Measurements from ENCODE around the gene SYDE1.
"Not testable (repeated sequence)": the region's sequence is repeated elsewhere in the genome, so short reads cannot be mapped to it uniquely, and the experiment has no call there.

The SYDE1 gene, protein sequence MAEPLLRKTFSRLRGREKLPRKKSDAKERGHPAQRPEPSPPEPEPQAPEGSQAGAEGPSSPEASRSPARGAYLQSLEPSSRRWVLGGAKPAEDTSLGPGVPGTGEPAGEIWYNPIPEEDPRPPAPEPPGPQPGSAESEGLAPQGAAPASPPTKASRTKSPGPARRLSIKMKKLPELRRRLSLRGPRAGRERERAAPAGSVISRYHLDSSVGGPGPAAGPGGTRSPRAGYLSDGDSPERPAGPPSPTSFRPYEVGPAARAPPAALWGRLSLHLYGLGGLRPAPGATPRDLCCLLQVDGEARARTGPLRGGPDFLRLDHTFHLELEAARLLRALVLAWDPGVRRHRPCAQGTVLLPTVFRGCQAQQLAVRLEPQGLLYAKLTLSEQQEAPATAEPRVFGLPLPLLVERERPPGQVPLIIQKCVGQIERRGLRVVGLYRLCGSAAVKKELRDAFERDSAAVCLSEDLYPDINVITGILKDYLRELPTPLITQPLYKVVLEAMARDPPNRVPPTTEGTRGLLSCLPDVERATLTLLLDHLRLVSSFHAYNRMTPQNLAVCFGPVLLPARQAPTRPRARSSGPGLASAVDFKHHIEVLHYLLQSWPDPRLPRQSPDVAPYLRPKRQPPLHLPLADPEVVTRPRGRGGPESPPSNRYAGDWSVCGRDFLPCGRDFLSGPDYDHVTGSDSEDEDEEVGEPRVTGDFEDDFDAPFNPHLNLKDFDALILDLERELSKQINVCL

DNA sequence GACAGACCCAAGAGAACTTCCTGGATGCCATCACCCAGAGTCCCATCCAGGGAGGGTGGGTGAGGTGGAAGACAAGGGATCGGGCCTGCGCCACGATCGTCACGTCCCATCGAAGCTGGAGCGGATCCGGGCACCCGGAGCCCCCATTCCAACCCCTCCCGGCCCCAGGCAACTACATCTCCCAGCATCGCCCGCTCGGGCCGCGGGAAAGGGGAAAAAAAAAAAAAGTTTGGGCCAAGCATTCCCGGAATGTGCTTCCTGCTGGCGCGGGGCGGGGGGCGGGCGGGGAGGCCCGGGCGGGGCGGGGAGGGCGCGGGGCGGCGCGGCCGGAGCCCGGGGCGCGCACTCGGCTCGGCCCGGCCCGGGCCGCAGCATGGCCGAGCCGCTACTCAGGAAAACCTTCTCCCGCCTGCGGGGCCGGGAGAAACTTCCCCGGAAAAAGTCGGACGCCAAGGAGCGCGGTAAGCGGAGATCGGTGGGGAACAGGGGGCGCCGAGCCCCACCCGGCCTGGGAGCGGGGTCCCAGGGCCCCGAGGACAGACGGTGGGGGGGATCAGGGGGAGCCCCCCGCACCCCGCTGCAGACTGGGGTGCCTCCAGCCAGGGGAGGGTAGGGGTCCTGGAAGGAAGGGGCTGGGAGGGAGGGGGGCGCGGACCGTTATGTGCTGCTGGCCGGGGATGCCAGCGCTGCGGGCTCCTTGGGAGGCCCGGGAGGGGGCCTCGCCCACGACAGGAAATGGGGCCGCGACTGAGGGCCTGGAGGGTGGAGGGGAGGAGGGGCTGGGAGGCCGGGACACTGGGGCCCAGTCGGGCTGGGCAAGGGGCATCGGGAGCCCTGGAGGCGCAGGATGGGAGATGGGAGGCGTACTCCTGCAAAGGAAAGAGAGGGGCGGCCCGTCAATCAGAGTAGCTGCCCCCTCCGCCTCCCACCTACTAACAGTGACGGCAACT, at the start of gene SYDE1:
TSS of gene SYDE1 (plus strand) at position 341 of the 950 bp plus-strand sequence. CDS start at position 374, 33 bp downstream.
- peak in 1 of 2 donors; percentile 33 for ATAC-seq (replicated peaks)
- Mint-ChIP-seq H3K36me3 (peaks cover 2 to 11% of the 10 kb centered on the region in 2 donors), H3K27ac (no peak within 1 kb of the TSS), H3K4me3 (peak within 1 kb of the TSS; percentile 56 to 66), H3K4me1 (peaks cover 10 to 12% of the 10 kb centered on the region in 2 donors), H3K27me3 (peaks cover 46 to 50% of the 10 kb centered on the region in 2 donors), H3K9me3 (peaks cover 10 to 12% of the 10 kb centered on the region in 2 donors)
- no peak for DNase-seq

DNA sequence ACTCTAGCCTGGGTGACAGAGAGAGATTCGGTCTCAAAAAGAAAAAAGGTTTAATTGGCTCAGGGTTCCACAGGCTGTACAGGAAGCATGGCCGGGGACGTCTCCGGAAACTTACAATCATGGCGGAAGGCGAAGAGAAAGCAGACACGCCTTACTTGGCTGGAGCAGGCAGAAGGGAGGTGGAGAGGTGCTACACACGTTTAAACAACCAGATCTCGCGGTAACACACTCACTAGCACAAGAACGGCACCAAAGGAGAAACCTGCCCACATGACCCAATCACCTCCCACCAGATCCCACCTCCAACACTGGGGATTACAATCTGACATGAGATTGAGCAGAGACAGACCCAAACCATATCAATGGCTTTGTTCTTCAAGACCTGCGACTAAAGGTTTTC, 45.2 kb upstream of the SYDE1 start:
- Mint-ChIP-seq H3K4me1 (no peaks in the 10 kb centered on the region), H3K27ac (no peak overlapping the region), H3K9me3 (peaks cover 5 to 12% of the 10 kb centered on the region in 2 donors), H3K27me3 (peaks cover 41 to 47% of the 10 kb centered on the region in 2 donors), H3K4me3 (no peak overlapping the region), H3K36me3 (peaks cover 0 to 6% of the 10 kb centered on the region in 2 donors)
- DNase-seq: no peak
- ATAC-seq (replicated peaks): no peak

DNA sequence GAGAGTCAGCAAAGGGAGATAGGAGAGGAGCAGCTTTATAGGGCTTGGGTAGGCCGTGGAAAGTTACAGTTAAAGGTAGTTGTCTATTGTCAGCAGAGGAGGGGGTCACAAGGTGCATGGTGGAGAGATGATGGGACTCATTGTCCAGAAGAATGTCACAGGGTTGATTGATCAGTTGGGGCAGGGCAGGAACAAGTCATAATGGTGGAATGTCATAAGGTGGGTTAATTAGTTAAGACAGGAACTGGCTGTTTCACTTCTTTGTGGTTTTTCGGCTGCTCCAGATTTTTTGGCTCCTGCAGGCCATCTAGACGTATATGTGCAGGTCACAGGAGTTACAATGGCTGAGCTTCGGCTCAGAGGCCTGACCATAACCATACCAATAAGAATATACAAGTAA, 36.8 kb upstream of the SYDE1 start:
- H3K4me1 Mint-ChIP-seq; DNase-seq; H3K4me3 Mint-ChIP-seq; H3K36me3 Mint-ChIP-seq; H3K9me3 Mint-ChIP-seq; H3K27ac Mint-ChIP-seq; ATAC-seq (replicated peaks): not testable (repeated sequence)
- peaks cover 11 to 13% of the 10 kb centered on the region in 2 donors for H3K27me3 Mint-ChIP-seq

DNA sequence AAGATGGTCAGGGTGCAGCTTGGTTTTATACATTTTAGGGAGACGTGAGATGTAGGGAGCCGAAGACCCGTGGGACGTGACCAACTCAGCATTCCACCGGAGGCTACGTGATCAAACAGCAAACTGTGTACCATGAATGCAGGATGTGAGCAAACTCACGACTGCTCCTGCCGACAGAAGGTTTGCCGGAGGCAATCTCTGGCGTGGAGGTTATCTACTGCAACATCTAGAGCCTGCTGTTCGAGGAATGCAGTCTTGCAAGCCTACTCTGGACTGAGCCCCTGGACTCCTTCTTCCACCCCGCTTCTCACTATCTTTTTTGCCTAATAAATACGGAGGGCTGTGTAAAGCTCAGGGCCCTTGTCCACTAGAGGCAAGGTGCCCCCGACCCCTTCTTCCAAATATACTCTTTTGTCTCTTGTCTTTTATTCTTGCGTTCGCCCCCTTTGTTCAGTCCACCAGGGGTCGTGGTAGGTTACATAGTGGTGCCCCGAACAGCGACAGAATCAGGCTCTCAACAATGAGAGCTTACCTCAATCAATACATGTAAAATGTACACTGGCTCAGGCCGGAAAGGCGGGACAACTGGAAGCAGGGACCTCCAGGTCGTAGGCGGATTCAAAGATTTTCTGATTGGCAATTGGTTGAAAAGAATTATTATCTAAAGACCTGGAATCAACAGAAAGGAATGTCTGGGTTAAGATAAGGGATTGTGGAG, 34.1 kb upstream of the SYDE1 start:
- no peak for DNase-seq
- H3K27me3 Mint-ChIP-seq: peaks cover 0 to 4% of the 10 kb centered on the region in 2 donors

DNA sequence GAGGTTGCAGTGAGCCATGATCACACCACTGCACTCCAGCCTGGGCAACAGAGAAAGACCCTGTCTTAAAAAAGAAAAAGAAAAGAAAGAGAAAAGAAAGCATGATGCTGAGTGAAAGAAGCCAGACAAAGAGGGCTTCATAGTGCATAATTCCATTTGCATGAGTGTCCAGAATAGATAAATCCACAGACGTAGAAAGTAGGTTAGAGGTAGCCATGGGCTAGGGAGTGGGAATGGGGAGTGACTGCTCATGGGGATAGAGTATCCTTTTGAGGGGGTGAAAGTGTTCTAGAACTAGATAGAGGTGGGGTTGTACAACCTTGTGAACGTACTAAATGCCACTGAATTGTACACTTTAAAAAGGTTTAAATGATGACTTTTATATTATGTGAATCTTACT, 32.8 kb upstream of the SYDE1 start:
- no peak for ATAC-seq (replicated peaks)
- Mint-ChIP-seq H3K4me3 (no peak overlapping the region), H3K9me3 (no peaks in the 10 kb centered on the region)

More for the DNA sequence above, 34.1 kb upstream of the SYDE1 start:
- Mint-ChIP-seq H3K4me1 (peaks cover 0 to 6% of the 10 kb centered on the region in 2 donors), H3K9me3 (no peaks in the 10 kb centered on the region), H3K4me3 (no peak overlapping the region), H3K27ac (no peak overlapping the region), H3K36me3 (no peaks in the 10 kb centered on the region)
- ATAC-seq (replicated peaks): no peak

DNA sequence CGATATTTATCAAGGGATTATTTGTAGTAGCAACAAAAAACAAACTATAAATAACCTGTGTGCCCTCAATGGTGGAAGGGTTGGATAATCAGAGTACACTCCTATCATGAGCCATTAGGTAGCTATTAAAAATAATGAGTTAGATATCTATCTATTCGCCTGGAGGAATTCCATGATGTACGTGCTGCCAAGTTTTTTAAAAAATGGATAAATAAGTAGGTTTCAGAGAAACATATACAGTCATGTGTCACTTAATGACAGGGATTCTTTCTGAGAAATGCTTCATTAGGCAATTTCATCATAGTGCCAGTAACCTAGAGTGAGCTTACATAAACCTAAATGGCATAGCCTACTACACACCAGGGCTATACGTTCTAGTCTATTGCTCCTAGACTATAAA, 31.4 kb upstream of the SYDE1 start:
- no peaks in the 10 kb centered on the region for H3K4me1 Mint-ChIP-seq
- no peaks in the 10 kb centered on the region for H3K36me3 Mint-ChIP-seq
- DNase-seq: no peak
- H3K27ac Mint-ChIP-seq: no peak overlapping the region
- H3K4me3 Mint-ChIP-seq: no peak overlapping the region
- no peaks in the 10 kb centered on the region for H3K9me3 Mint-ChIP-seq
- H3K27me3 Mint-ChIP-seq: peaks cover 7 to 15% of the 10 kb centered on the region in 2 donors
- no peak for ATAC-seq (replicated peaks)

More for the DNA sequence above, 32.8 kb upstream of the SYDE1 start:
- Mint-ChIP-seq H3K27ac (no peak overlapping the region), H3K27me3 (peaks cover 7 to 13% of the 10 kb centered on the region in 2 donors), H3K36me3 (no peaks in the 10 kb centered on the region), H3K4me1 (peaks cover 0 to 6% of the 10 kb centered on the region in 2 donors)
- DNase-seq: no peak

DNA sequence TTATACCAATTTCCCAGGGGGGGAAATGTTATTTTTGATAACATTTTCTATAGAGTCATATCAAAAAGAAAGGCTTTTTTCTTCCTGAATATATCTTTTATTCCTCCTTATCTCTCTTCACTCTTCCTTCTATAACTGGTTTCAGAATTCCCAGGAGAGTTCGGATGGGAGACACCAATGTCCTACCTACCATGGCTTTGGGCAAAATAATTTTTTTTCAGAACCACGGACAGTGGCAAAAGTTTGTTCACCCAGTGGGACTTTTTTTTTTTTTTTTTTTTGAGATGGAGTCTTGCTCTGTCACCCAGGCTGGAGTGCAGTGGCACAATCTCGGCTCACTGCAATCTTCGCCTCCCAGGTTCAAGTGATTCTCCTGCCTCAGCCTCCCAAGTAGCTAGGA, 27.2 kb upstream of the SYDE1 start:
- H3K36me3 Mint-ChIP-seq; ATAC-seq (replicated peaks); DNase-seq; H3K27ac Mint-ChIP-seq; H3K9me3 Mint-ChIP-seq; H3K4me3 Mint-ChIP-seq; H3K4me1 Mint-ChIP-seq: not testable (repeated sequence)
- peaks cover 17 to 29% of the 10 kb centered on the region in 2 donors for H3K27me3 Mint-ChIP-seq

DNA sequence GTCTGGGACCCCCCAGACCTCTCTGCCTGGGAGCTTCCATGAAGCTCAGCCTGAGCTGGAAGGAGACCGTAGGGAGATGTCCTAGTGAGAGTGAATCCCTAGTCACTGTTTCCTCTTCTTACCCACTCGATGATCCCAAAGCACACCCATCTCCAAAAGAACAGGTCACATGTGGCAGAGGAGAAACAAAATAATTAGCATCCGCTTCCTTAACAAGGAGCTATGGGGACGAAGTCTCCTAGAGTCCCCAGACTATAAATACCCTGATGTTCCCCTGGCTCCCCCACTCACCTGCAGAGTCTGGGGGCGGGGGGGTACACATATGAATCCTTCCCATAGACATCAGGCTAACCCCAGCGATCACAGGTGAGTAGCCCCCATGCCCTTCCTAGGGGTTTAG, 25.3 kb upstream of the SYDE1 start, which contains the start of gene OR1I1:
TSS of gene OR1I1 (plus strand) at position 301 of the 400 bp plus-strand sequence. CDS start 4,855 bp downstream, outside the sequence.
- no peak within 1 kb of the TSS for H3K4me3 Mint-ChIP-seq
- H3K9me3 Mint-ChIP-seq: no peaks in the 10 kb centered on the region
- DNase-seq (no peak), ATAC-seq (replicated peaks) (no peak)
- H3K36me3 Mint-ChIP-seq: no peaks in the 10 kb centered on the region
- peaks cover 23 to 36% of the 10 kb centered on the region in 2 donors for H3K27me3 Mint-ChIP-seq
- no peak within 1 kb of the TSS for H3K27ac Mint-ChIP-seq
- H3K4me1 Mint-ChIP-seq: no peaks in the 10 kb centered on the region

DNA sequence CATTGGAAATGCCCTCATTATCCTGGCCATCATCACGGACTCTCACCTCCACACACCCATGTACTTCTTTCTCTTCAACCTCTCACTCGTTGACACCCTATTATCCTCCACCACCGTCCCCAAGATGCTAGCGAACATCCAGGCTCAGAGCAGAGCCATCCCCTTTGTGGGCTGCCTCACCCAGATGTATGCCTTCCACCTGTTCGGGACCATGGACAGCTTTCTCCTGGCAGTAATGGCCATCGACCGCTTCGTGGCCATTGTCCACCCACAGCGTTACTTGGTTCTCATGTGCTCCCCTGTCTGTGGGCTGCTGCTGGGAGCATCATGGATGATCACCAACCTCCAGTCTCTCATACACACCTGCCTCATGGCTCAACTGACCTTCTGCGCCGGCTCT, 20.0 kb upstream of the SYDE1 start:
- ATAC-seq (replicated peaks): no peak
- Mint-ChIP-seq H3K36me3 (no peaks in the 10 kb centered on the region), H3K4me1 (no peaks in the 10 kb centered on the region), H3K27me3 (peaks cover 23 to 26% of the 10 kb centered on the region in 2 donors), H3K4me3 (no peak overlapping the region), H3K9me3 (no peaks in the 10 kb centered on the region), H3K27ac (no peak overlapping the region)
- no peak for DNase-seq

DNA sequence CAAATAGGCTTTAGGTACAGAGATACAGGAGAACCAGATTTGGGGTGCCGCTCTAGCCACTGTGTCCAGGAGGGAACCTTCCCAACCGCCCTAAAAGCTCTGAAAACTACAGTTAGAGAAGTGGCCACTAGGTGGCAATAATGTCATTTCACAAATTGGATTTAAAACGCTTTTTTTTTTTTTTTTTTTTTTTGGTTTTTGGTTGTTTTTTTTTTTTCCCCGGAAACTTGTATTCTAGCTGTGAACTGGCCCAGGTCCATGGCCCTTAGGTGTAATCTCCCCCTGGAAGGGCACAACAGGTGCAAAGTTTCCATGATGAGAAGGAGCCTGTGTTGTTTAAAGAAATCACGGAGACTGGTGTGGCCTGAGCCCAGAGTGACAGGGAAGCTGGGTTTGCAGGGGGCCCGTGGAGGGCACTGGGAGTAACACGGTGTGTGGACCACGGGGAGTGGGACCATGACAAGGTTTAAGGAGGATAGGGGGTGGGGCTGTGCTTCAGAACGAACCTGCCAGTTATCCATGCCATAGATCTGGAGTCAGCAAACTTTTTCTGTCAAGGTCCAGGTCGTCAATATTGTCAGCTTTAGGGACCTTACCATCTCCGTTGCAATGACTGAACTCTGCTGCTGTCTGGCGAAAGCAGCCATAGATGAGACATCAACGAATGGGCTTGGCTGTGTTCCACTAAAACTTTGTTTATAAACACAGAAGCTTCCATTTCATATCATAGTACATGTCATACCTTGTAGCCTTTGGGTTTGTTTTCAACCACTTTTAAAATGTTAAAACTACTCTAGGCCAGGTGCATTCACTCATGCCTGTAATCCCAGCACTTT, 15.1 kb upstream of the SYDE1 start:
- Mint-ChIP-seq H3K27me3 (peaks cover 16 to 35% of the 10 kb centered on the region in 2 donors), H3K4me3 (peak overlapping the region in 1 of 2 donors; percentile 21), H3K4me1 (no peaks in the 10 kb centered on the region), H3K9me3 (no peaks in the 10 kb centered on the region), H3K27ac (no peak overlapping the region), H3K36me3 (no peaks in the 10 kb centered on the region)
- ATAC-seq (replicated peaks) (peak; percentile 60 to 66), DNase-seq (peak; percentile 38)

DNA sequence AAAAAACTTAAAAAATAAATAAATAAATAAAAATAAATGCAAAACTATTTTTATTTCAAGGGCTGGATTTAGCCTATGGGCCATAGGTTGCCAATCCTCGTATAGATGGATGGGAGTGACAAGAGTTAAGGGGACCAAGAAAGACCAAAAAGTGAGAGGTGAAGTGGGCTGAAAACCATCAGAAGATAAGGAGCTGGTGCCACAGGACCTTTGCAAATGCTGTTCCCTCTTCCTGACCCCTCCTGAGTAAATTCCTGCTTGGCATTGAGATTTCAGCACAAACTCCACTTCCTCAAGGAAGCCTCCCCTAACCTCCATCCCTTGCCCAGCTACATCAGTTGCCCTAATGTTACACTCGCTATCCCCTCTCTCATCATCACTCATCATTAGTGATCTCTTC, 14.2 kb upstream of the SYDE1 start:
- no peaks in the 10 kb centered on the region for H3K4me1 Mint-ChIP-seq
- ATAC-seq (replicated peaks): no peak

DNA sequence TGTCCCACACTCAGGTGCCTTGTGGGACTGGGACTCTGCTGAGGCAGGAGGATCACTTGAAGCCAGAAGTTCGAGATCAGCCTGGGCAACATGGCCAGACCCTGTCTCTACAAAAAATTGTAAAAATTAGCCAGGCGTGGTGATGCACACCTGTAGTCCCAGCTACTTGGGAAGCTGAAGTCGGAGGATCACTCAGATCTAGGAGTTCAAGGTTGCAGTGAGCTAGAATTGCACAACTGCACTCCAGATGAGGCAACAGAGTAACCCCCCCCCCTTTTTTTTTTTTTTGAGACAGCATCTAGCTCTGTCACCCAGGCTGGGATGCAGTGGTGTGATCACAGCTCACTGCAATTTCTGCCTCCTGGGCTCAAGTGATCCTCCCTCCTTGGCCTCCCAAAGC, 11.0 kb upstream of the SYDE1 start:
- no peak overlapping the region for H3K4me3 Mint-ChIP-seq
- H3K27me3 Mint-ChIP-seq: peaks cover 15 to 28% of the 10 kb centered on the region in 2 donors
- ATAC-seq (replicated peaks) (no peak), DNase-seq (no peak)
- H3K27ac Mint-ChIP-seq: no peak overlapping the region
- H3K36me3 Mint-ChIP-seq: no peaks in the 10 kb centered on the region
- H3K9me3 Mint-ChIP-seq: no peaks in the 10 kb centered on the region
- no peaks in the 10 kb centered on the region for H3K4me1 Mint-ChIP-seq

More for the DNA sequence above, 14.2 kb upstream of the SYDE1 start:
- no peak for DNase-seq
- Mint-ChIP-seq H3K9me3 (no peaks in the 10 kb centered on the region), H3K27me3 (peaks cover 9 to 27% of the 10 kb centered on the region in 2 donors), H3K4me3 (no peak overlapping the region), H3K27ac (no peak overlapping the region), H3K36me3 (no peaks in the 10 kb centered on the region)
